TTC549 (cell line): ENCODE results near the gene GLS.
"Not testable (repeated sequence)": the region's sequence is repeated elsewhere in the genome, so short reads cannot be mapped to it uniquely, and the experiment has no call there.

Experiments used
- FAIRE-seq: peaks from 2 replicates; lab custom pipeline; 2012; peaks lifted over from hg19 to GRCh38; lab: Jason Lieb, UNC

GLS gene

DNA sequence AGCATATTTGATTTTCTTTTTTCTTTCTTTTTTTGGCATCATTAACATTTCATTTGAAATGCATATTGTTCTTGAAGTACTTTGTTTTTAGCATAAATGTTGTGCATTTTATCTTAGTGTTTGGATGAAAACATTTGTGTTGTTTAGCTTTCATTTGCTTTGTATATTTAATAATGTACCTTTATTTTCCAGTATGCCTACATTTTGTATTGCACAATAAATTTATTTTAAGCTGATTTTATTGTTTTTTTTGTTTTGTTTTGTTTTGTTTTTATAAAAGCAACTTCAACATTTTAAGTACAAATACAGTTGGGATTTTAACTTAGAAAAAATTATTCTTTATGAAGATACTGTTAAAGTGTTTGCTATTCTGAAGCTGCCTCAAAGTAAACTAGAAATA, 54.4 kb downstream of the GLS start:
- FAIRE-seq, result peak; percentile 76

- peak; percentile 61 for FAIRE-seq
Observed at GRCh38 chr2:190938771-190939335, 58.2 kb downstream of the GLS start.

DNA sequence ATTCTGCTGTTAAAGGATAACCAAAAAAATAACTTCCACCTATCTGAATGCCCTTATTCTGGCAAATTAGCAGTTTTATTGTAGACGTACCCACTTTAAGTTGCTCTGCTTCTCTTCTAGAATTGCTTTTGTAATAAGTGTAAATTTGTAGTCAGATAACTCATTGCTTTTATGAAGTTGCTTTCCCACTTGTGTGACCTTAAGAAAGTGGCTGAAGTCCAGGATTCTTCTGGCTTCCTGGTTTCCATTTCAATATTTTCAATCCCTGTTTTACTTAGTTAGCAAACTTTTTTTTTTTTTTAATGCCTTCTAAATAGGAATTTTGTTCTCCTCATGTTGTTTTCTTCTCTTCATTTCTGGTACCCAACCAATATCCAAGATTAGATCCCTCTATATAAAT, 59.8 kb downstream of the GLS start:
- no peak for FAIRE-seq

GRCh38 chr2:190941571-190941970, 61.0 kb downstream of the GLS start:
- no peak for FAIRE-seq

- FAIRE-seq, result no peak
Observed at GRCh38 chr2:190942697-190943096, 62.1 kb downstream of the GLS start.

DNA sequence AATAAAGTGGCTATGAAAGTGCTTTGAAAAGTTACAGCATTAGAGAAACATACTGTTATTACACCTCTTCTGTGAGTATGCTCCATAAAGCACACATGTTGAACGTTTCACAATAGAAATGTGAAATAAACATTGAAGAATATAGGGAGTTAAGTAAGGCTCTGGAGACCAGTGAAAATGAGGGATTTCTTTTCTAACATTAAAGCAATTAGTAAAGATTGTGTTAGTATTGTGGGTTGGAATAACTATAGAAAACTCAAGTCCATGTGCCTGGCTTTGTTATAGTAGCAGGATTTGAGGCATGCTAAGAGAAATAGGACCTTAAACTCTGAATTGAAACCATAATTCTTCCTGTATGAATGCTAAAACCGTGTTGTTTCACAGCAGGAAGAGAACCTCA, 63.1 kb downstream of the GLS start:
- FAIRE-seq, result no peak

DNA sequence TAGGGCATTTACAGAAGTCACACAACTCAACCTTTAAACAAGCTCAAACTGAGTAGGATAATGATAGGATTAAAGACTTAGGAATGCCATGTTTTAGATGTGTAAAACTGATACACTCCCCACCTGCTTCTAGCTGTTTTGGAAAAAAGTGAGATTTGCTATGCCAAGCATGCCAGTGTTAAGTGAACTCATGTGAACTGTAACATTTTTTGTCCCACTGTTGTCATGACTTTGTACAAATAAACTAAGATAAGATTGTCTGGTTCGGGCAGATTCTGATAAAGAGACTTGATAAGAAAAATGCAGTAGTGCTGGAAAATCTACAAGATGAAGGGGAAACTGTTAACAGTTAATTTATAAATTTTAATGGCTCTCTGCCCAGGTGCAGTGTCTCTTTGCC, 66.5 kb downstream of the GLS start:
- FAIRE-seq, result no peak

DNA sequence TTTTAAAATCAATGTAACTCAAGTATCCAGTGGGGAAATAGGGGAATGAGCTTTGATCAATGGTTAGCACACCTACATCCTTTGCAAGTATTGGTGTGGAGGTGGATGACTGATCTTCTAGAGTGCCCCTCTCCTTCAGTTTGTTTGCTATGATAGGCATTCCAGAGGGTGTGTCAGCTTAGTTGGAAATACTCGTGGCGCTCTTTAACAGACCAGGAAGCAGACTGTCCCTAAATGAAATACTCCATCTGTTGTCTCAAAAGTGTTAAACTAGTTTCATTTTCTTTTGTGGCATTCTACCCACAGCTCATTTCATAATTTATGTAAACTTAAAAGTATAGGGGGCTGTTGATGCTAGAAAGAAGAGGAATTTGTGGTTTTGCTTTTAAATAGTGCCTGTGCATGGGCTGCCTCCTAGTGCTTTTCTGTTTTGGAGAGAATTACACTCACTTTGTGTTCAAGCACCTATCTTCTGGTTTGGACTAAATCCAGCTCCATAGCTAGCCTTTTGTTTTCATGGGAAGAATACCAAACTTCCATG, 67.2 kb downstream of the GLS start:
- no peak for FAIRE-seq

DNA sequence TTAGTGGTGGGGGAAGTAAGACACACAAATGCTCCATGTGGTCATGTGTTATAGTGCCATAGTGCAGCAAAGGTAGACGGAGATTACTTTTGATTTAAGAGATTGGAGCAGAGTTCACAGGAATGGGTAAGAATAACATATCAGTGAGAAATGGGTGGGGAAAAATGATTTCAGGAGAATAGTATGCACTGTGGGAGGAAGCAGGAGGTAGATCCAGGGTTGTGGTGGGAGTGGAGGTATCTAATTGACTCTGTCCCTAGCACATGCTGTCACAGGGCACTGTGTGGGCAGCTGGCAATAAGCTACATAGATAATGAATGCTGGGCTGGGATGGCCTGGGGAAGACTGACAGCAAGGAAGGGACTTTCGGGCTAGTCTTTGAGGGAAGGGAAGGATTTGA, 68.0 kb downstream of the GLS start:
- FAIRE-seq, result no peak

- no peak for FAIRE-seq
Observed at GRCh38 chr2:190950566-190950991, 70.0 kb downstream of the GLS start.

GRCh38 chr2:190953257-190953656, 72.6 kb downstream of the GLS start:
- FAIRE-seq, result no peak

- no peak for FAIRE-seq
Observed at GRCh38 chr2:190959911-190960788, 79.5 kb downstream of the GLS start.

- FAIRE-seq, result not testable (repeated sequence)
Observed at GRCh38 chr2:190961117-190961516, 80.5 kb downstream of the GLS start.

GRCh38 chr2:190961918-190962487, 81.4 kb downstream of the GLS start:
- no peak for FAIRE-seq

DNA sequence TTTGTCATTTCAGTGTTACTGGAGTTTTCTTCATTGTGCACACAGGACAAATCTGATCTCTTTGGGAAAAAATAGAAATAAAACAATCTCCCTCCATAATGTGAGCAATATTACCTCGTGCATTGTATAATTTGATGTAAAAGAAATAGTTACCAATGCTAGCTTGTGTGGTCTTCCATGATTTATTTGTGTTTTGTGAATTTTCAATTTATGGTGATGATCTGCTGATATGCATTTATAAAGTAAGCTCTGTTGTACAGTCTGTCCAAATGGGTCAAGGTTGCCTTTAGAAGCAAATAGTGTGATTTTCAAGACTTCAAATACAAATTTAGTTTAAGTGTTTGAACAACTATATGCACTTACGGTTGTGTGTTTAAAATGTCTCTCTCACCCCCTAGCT, 82.5 kb downstream of the GLS start:
- FAIRE-seq, result no peak

DNA sequence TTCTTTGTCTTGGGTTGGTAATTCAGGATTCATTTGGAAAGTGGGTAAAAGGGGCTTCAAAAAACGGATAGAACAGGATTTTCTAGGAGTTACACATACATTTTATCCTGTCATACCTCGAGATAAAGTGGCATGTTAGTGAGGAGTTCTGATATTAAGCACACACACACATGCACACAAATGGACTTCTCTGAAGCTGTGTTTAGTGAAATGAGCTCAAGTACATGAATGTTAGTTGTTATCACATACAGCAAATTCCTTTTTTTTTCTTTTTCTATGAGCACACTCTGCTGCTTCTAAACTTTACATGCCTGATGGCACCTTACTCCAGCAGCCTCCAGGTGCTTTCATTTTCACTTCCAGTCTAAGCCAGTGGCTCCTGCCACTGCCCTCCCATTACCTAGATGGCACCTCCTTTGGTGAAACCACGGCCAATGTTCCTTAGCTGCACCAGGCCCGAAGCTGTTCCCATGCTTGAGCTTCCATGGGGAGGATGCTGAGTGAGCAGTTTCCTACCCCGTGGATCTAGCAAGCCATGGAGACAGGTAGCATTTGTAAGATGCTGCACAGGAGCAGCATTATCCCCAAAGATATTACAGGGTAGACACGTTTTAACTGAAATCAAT, 83.7 kb downstream of the GLS start:
- no peak for FAIRE-seq

- FAIRE-seq, result no peak
Observed at GRCh38 chr2:190965580-190966222, 85.1 kb downstream of the GLS start.

- FAIRE-seq, result no peak
Observed at GRCh38 chr2:190968522-190968921, 87.9 kb downstream of the GLS start.

DNA sequence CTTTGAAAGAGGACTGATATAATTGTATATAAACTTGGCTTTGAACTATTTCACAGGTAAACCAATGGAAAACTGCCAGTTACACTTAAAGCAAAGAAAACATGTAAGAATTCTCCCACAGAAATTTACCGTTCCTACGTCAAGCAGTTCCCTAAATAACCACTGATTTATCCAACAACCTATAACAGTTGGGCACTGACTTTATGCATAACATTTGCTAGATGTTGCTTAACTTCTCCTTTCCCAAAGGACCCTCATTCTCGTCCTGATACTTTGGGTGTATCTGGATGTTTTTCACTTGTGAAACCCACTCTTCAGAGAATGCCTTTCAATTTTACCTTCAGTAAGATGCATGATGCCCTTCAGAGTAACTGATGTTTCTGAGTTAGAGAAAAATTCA, 89.5 kb downstream of the GLS start:
- no peak for FAIRE-seq

DNA sequence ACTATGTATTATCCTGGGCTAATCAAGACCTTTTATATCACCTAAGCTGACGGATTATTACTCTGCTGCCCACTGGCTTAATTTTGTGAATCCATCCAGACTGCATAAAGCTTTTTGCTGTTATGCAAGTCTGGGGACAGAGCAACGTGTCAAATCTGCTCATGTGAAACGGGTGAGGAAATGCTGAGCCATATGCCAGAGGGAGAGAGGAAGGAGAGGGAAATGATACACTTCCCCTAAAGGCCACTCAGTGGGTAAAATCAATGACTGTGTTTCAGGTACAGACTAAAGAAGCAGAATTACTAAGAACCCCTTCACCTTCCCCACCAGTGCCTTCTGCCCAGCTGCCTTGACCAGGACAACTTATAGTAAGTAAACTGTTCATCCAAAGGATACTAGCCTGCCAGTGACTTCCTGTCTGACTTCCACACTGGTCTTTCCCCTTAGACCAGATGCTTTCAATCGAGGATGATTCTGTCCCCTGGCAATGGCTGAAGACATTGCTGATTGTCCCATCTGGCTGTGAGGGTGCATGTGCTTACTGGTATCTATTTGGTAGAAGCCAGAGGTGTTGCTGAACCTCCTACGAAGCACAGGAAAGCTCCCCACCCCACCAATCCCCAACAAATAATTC, 90.4 kb downstream of the GLS start:
- FAIRE-seq, result no peak

DNA sequence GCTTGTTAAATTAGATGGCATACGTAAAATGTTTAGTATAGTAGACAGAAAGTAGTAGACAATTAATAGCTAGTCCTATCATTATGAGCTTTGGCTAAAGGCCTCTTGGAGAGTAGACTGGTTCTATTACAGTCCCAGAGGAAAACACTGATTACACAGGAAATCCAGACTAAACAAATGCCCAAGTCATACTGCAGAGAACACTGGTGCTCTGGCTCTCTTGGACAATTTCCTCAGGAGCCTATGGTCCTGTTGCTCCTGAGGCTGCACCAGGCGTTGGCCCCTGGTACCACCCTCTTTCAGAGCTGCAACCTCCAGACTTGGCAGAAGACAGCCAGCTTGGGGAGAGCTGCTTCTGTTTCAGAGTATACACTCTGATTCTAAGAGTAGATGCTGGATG, 91.6 kb downstream of the GLS start:
- no peak for FAIRE-seq

- FAIRE-seq, result no peak
Observed at GRCh38 chr2:190972846-190973245, 92.2 kb downstream of the GLS start.
